GM12865 (cell line): ENCODE measurements around the gene IQGAP2.

Source experiments
- DNase-seq: peaks from one replicate; pipeline ENCODE4 v3.0.0; 2010; ENCODE audit warnings: low read depth
- H3K4me3 ChIP-seq: 2 replicates; pipeline ENCODE4 v1.5.1; 2011; ENCODE audit warnings: mild to moderate bottlenecking, low read depth, low read length, control low read depth
- TF ChIP-seq, protein P1 (sequence below): IDR thresholded peaks from 2 replicates; pipeline ENCODE4 v1.5.1; 2011; ENCODE audit warnings: low read length, control low read depth, low read depth, inconsistent platforms; ENCODE audit not compliant: insufficient read depth; ENCODE audit errors: missing control alignments

Gene IQGAP2

DNA sequence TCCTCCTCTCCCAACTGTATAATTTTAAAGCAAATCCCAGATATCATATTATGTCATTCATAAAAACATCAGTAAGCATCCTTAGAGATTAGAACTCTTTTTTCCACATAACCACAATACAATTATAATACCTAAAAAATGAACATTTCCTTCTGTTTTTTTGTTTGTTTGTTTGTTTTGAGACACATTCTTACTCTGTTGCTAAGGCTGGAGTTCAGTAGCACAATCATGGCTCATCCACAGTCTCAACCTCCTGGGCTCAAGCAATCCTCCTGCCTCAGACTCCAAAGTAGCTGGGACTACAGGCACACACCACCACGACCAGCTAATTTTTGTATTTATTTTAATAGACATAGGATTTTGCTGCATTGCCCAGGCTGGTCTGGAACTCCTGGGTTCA is 320.8 kb downstream of the IQGAP2 start:
- DNase-seq, result no peak
- H3K4me3 ChIP-seq, result no peak overlapping the region
- TF ChIP-seq, protein P1, sequence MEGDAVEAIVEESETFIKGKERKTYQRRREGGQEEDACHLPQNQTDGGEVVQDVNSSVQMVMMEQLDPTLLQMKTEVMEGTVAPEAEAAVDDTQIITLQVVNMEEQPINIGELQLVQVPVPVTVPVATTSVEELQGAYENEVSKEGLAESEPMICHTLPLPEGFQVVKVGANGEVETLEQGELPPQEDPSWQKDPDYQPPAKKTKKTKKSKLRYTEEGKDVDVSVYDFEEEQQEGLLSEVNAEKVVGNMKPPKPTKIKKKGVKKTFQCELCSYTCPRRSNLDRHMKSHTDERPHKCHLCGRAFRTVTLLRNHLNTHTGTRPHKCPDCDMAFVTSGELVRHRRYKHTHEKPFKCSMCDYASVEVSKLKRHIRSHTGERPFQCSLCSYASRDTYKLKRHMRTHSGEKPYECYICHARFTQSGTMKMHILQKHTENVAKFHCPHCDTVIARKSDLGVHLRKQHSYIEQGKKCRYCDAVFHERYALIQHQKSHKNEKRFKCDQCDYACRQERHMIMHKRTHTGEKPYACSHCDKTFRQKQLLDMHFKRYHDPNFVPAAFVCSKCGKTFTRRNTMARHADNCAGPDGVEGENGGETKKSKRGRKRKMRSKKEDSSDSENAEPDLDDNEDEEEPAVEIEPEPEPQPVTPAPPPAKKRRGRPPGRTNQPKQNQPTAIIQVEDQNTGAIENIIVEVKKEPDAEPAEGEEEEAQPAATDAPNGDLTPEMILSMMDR, result no peak

DNA sequence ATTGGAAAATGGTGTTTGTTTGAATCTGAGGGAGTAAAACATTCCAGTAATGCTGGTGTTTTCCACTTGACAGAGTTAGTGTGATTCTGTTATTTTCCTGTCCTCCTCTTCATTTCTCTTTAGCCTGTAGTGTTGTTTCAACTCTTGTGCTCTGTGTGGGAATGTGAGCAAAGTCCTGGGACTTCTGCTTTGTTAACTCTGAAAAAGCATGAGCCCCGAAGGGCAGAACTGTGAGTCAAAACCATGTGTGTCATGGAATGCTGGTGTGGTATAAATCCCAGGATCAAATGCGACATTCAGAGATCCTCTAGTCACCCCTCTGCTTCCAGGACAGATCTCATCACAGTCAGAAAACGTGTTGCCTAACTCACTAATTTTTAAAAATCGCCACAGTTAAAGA is 321.8 kb downstream of the IQGAP2 start:
- DNase-seq, result no peak
- H3K4me3 ChIP-seq, result no peak overlapping the region
- TF ChIP-seq, protein P1, result no peak

DNA sequence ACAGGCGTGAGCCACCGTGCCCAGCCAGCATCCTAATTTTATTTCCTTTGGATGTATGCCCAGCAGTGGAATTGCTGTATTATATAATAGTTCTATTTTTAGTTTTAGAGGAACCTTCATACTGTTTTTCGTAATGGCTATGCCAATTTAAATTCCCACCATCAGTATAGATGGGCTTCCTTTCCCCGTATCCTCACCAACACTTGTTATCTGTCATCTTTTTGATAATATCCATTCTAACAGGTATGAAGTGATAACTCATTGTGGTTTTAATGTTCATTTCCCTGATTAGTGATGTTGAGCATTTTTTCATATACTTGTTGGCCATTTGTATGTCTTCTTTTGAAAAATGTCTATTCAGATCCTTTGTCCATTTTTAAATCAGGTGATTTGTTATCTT is 325.9 kb downstream of the IQGAP2 start:
- H3K4me3 ChIP-seq, result no peak overlapping the region
- no peak for DNase-seq
- TF ChIP-seq, protein P1, result no peak

DNA sequence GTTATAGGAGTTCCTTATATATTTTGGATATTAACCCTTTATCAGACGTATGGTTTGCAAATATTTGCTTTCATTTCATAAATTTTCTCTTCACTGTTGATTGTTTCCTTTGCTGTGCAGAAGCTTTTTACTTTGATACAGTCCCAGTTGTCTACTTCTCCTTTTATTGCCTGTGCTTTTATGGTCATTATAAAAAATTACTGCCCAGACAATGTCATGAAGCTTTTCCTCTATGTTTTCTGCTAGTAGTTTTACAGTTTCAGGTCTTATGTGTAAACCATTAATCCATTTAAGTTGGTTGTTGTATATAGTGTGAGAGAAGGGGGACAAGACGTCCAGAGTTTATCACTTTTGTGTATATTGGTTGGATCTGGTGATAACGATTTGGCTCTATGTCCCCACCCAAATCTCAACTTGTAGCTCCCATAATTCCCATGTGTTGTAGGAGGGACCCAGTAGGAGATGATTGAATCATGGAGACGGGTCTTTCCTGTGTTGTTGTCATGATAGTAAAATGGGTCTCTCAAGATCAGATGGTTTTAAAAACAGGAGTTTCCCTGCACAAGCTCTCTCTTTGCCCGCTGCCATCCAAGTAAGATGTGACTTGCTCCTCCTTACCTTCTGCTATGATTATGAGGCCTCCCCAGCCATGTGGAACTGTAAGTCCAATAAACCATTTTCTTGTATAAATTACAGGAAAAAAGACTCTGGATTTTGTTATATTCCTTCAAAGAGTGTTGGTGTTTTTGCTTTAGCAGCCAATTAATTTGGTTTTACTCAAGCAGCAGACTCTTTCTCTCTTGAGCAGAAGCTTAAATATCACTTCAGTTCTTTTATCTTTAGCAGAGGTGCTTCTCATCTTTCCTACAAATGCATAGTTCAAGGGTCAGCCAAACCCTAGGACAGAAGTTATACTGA is 326.5 kb downstream of the IQGAP2 start:
- no peak overlapping the region for H3K4me3 ChIP-seq
- no peak for DNase-seq
- TF ChIP-seq, protein P1, result no peak

DNA sequence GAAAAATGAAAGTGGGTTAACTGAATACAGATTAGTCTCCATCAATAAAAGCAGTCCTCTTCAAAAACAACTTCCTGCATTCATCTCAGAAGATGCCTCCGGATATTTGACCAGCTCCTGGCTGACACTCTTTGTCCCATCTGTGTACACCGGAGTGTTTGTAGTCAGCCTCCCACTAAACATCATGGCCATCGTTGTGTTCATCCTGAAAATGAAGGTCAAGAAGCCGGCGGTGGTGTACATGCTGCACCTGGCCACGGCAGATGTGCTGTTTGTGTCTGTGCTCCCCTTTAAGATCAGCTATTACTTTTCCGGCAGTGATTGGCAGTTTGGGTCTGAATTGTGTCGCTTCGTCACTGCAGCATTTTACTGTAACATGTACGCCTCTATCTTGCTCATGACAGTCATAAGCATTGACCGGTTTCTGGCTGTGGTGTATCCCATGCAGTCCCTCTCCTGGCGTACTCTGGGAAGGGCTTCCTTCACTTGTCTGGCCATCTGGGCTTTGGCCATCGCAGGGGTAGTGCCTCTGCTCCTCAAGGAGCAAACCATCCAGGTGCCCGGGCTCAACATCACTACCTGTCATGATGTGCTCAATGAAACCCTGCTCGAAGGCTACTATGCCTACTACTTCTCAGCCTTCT is 329.4 kb downstream of the IQGAP2 start:
- no peak overlapping the region for H3K4me3 ChIP-seq
- DNase-seq, result no peak

DNA sequence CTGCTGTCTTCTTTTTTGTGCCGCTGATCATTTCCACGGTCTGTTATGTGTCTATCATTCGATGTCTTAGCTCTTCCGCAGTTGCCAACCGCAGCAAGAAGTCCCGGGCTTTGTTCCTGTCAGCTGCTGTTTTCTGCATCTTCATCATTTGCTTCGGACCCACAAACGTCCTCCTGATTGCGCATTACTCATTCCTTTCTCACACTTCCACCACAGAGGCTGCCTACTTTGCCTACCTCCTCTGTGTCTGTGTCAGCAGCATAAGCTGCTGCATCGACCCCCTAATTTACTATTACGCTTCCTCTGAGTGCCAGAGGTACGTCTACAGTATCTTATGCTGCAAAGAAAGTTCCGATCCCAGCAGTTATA is 329.9 kb downstream of the IQGAP2 start:
- peak; percentile 88 for DNase-seq
- TF ChIP-seq, protein P1, result no peak
- no peak overlapping the region for H3K4me3 ChIP-seq

More for the DNA sequence above, 329.4 kb downstream of the IQGAP2 start:
- TF ChIP-seq, protein P1, result no peak
